Measurements from ENCODE around the gene IL10RB.

DNA sequence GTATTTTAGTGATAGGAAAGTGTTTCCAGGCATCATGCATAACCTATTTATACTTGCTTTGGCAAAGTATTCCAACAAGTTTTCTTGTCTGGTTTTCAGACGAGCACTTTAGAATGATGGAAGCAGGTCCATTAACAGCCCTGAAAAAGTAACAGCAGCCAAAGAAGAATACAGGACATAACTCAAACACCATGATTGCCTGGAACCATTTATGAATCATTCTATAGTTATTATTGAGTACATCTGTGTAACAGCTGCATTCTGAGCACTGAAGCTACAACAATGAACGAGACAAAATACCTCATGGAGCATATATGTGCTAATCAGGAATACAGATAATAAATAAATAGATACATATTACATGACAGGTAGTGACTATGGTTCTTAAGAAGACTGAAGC is 12.6 kb downstream of the IL10RB start:
- TF ChIP-seq, protein P1, sequence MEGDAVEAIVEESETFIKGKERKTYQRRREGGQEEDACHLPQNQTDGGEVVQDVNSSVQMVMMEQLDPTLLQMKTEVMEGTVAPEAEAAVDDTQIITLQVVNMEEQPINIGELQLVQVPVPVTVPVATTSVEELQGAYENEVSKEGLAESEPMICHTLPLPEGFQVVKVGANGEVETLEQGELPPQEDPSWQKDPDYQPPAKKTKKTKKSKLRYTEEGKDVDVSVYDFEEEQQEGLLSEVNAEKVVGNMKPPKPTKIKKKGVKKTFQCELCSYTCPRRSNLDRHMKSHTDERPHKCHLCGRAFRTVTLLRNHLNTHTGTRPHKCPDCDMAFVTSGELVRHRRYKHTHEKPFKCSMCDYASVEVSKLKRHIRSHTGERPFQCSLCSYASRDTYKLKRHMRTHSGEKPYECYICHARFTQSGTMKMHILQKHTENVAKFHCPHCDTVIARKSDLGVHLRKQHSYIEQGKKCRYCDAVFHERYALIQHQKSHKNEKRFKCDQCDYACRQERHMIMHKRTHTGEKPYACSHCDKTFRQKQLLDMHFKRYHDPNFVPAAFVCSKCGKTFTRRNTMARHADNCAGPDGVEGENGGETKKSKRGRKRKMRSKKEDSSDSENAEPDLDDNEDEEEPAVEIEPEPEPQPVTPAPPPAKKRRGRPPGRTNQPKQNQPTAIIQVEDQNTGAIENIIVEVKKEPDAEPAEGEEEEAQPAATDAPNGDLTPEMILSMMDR (conservative IDR thresholded peaks at IDR 0.05; ENCODE audit: low read depth in 2 of 2), result no peak
- TF ChIP-seq POLR2AphosphoS5 (IDR thresholded peaks at IDR 0.05; ENCODE audit: low read depth) (no peak), REST (IDR thresholded peaks at IDR 0.05; ENCODE audit: unreplicated experiment) (no peak), EZH2phosphoT487 (IDR thresholded peaks at IDR 0.05; ENCODE audit: unreplicated experiment) (no peak), CREB1 (CRISPR knock-in tag; IDR thresholded peaks at IDR 0.05; ENCODE audit: low read depth) (no peak), EZH2 (IDR thresholded peaks at IDR 0.05; ENCODE audit: low read depth, unreplicated experiment) (no peak), JUNB (IDR thresholded peaks at IDR 0.05; ENCODE audit: unreplicated experiment) (no peak), STAT1 (IDR thresholded peaks at IDR 0.05; ENCODE audit: unreplicated experiment) (no peak)
- TF ChIP-seq, protein P2, sequence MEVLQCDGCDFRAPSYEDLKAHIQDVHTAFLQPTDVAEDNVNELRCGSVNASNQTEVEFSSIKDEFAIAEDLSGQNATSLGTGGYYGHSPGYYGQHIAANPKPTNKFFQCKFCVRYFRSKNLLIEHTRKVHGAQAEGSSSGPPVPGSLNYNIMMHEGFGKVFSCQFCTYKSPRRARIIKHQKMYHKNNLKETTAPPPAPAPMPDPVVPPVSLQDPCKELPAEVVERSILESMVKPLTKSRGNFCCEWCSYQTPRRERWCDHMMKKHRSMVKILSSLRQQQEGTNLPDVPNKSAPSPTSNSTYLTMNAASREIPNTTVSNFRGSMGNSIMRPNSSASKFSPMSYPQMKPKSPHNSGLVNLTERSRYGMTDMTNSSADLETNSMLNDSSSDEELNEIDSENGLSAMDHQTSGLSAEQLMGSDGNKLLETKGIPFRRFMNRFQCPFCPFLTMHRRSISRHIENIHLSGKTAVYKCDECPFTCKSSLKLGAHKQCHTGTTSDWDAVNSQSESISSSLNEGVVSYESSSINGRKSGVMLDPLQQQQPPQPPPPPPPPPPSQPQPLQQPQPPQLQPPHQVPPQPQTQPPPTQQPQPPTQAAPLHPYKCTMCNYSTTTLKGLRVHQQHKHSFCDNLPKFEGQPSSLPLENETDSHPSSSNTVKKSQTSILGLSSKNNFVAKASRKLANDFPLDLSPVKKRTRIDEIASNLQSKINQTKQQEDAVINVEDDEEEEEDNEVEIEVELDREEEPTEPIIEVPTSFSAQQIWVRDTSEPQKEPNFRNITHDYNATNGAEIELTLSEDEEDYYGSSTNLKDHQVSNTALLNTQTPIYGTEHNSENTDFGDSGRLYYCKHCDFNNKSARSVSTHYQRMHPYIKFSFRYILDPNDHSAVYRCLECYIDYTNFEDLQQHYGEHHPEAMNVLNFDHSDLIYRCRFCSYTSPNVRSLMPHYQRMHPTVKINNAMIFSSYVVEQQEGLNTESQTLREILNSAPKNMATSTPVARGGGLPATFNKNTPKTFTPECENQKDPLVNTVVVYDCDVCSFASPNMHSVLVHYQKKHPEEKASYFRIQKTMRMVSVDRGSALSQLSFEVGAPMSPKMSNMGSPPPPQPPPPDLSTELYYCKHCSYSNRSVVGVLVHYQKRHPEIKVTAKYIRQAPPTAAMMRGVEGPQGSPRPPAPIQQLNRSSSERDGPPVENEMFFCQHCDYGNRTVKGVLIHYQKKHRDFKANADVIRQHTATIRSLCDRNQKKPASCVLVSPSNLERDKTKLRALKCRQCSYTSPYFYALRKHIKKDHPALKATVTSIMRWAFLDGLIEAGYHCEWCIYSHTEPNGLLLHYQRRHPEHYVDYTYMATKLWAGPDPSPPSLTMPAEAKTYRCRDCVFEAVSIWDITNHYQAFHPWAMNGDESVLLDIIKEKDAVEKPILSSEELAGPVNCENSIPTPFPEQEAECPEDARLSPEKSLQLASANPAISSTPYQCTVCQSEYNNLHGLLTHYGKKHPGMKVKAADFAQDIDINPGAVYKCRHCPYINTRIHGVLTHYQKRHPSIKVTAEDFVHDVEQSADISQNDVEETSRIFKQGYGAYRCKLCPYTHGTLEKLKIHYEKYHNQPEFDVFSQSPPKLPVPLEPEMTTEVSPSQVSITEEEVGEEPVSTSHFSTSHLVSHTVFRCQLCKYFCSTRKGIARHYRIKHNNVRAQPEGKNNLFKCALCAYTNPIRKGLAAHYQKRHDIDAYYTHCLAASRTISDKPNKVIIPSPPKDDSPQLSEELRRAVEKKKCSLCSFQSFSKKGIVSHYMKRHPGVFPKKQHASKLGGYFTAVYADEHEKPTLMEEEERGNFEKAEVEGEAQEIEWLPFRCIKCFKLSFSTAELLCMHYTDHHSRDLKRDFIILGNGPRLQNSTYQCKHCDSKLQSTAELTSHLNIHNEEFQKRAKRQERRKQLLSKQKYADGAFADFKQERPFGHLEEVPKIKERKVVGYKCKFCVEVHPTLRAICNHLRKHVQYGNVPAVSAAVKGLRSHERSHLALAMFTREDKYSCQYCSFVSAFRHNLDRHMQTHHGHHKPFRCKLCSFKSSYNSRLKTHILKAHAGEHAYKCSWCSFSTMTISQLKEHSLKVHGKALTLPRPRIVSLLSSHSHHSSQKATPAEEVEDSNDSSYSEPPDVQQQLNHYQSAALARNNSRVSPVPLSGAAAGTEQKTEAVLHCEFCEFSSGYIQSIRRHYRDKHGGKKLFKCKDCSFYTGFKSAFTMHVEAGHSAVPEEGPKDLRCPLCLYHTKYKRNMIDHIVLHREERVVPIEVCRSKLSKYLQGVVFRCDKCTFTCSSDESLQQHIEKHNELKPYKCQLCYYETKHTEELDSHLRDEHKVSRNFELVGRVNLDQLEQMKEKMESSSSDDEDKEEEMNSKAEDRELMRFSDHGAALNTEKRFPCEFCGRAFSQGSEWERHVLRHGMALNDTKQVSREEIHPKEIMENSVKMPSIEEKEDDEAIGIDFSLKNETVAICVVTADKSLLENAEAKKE (CRISPR knock-in tag; IDR thresholded peaks at IDR 0.05), result no peak
- TF ChIP-seq, protein P3, sequence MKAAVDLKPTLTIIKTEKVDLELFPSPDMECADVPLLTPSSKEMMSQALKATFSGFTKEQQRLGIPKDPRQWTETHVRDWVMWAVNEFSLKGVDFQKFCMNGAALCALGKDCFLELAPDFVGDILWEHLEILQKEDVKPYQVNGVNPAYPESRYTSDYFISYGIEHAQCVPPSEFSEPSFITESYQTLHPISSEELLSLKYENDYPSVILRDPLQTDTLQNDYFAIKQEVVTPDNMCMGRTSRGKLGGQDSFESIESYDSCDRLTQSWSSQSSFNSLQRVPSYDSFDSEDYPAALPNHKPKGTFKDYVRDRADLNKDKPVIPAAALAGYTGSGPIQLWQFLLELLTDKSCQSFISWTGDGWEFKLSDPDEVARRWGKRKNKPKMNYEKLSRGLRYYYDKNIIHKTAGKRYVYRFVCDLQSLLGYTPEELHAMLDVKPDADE (IDR thresholded peaks at IDR 0.05), result no peak
